B cell (primary cell): ENCODE results near the gene VPS13A.

Experiments used
- CTCF ChIP-seq: fragments of 200-600 bp; IDR thresholded peaks from one replicate; pipeline ENCODE4 v1.8.0; 2022; ENCODE audit warnings: antibody characterized with exemption, mild to moderate bottlenecking
- EZH2 ChIP-seq: IDR thresholded peaks from 2 replicates; pipeline ENCODE4 v1.6.1; 2012; ENCODE audit warnings: borderline replicate concordance, low read depth, mild to moderate bottlenecking, moderate library complexity, low read length; ENCODE audit not compliant: insufficient read depth, poor library complexity, severe bottlenecking

DNA sequence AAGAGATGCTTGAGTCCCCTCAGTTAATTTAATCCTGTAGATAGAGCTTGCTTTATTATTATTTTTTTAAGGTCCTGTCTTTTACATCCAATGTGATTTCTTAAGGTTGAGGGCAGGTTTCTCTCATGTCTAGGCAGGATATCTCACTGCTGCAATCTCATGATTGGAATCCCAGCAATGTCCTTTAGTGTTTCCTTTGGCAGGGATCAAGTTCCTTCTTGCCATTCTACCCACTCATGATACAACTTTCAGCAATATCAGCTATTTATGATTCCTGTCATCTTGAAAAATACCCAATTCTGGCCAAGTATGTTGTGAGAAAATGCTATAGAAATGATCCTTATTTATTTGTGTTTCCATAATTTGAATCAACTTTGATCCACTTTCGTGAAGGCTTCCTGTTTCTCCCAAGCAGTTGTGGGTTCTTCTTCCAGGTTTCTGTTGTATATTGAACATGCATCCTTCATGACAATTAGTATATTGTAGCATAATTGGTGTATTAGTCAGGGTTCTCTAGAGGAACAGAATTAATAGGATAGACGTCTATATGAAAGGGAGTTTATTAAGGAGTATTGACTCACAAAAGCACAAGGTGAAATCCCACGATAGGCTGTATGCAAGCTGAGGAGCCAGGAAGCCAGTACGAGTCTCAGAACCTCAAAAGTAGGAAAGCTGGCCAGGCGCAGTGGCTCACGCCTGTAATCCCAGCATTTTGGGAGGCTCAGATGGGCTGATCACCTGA is 18.4 kb upstream of the VPS13A start:
- TF ChIP-seq CTCF (no peak), EZH2 (no peak)
